KBM-7 (cell line): Measurements from ENCODE around the gene ZNF324.
"Not testable (repeated sequence)": the region's sequence is repeated elsewhere in the genome, so short reads cannot be mapped to it uniquely, and the experiment has no call there.

Experiments used
- DNase-seq: peaks from one replicate; pipeline ENCODE4 v3.0.0-alpha.2; 2015
- in situ Hi-C: fragments of 300-500 bp; cut with MboI; formaldehyde crosslinking; loops from 2 replicates; pipeline ENCODE4 v1.14.3; 2020; ENCODE audit warnings: low sequenced_read_pairs, low pct_unique_long_range_greater_than_20kb, mixed read lengths

The ZNF324 gene

DNA sequence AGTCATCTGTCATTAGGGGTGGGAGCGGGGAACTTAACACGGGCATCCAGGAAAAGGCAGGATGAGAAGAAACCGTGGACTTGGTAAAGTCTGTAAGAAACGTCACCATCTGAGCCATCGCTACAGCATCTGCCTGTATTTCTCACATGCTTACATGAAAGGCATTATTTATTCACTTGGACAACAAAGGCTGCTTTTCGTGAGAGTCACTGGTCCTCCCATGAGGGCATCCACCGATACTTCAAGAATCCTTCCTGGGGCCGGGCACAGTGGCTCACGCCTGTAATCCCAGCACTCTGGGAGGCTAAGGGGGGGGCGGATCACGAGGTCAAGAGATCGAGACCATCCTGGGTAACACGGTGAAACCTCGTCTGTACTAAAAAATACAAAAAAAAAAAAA is 25.4 kb downstream of the ZNF324 start:
- in situ Hi-C loops: no loop called here
- no peak for DNase-seq

- in situ Hi-C loops: no loop called here
- no peak for DNase-seq
Observed at GRCh38 chr19:58497634-58498170, 30.8 kb downstream of the ZNF324 start.

GRCh38 chr19:58498316-58499020 is 31.6 kb downstream of the ZNF324 start:
- no peak for DNase-seq
- in situ Hi-C loops: no loop called here

DNA sequence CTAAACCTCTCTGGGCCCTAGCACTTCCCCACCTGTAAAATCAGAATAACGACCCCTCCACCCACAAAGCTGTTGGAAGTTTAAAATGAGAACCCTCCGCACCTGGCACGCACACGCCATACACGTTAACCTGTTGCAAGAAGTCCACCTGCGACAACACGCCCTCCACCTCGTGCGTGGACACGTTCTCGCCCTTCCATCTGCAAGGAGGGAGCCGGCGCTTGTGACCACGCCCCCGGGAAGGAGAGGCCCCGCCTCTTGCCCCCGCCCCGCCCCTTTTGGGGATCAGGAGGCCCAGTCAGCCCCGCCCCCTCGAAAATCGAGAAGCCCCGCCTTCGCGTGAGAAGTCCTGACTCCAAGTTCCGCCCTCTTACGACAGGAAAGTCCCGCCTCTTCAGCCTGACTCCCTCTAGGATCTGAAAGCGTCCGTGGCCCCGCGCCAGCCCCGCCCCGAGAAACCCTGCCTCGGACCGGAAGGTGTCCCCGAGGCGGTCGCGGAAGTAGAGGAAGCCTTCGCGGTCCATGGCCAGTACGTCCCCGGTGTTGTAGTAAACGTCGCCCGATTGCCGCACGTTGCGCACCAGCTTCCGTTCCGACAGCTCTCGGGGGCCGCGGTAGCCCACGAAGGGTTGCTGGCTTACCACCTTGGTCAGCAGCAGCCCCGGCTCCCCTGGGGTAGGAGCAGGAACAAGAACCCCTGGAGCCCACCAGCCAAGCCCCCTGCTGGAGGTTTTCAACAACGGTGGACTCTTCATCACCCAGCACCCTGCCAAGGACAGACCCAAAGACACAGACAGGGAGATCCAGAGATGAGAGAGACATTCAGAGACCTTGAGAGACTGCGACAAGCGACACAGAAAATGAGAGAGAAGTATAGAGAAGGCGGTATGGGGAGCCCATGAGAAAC is 32.4 kb downstream of the ZNF324 start:
- in situ Hi-C loops: no loop called here
- peak; percentile 95 for DNase-seq

DNA sequence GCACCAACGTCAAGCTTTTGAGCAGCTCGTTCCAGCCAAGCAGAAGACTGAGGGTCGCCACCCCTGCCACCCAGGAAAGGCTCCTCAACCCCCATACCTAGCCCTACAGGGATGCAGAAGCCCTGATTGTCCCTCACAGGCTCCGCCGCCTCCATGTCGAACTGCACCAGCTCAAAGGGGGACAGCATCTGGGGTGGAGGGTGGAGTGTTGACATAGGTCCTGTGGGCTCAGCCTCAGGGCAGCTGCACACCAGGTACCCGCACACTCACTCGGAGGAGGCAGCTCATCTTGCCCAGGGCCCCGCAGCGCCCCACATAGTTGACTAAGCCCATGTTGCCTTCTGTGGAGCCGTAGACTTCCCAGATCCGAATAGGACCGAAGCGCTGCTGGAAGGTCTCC is 33.4 kb downstream of the ZNF324 start:
- in situ Hi-C loops: no loop called here
- no peak for DNase-seq

- DNase-seq, in situ Hi-C loops: not testable (repeated sequence)
Observed at GRCh38 chr19:58507602-58508223, 40.8 kb downstream of the ZNF324 start.

DNA sequence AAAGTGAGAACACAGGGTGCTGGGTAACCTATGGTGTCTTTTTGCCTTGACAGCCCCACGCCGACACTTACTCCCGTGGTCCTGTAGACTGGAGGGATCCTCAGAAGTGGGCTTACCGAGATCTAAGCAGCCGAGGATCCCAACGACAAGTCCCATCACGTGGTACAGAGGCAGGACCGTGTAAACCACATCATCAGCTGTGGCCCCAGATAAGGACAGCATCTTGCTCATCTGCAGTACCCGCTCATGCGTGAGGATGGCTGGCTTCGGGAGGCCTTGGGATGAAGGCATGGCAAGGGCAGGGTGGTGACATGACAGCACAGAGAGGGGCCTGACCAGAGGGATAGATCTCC is 42.8 kb downstream of the ZNF324 start:
- DNase-seq: no peak
- in situ Hi-C loops: no loop called here

DNA sequence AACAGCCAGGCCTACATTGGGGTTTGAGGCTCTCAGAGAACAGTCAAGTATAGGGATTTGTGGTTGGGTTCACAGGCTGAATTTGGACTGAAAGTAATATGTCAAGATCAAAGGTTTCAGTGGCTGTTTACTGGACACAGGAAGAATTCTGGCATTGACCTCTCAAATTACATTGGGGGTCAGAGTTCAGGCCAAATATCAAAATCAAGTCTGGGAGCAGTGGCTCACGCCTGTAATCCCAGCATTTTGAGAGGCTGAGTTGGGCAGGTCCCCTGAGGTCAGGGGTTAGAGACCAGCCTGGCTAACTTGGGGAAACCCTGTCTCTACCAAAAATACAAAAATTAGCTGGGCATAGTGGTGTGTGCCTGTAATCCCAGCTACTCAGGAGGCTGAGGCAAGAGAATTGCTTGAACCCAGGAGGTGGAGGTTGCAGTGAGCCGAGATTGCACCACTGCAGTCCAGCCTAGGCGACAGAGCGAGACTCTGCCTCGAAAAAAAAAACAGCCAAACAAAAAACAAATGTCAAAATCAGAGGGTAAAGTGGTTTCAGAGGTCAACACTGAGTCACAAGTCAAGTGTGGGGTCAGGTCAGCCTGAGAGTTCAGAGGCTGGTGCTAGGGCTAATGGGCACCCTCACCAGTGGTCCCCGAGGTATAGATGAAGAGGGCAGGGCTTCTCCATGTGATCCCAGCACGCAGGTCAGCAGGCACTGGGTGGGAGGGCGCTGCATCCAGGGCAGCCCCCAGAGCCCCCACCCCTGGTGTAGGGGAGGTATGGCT is 43.4 kb downstream of the ZNF324 start:
- DNase-seq: no peak
- in situ Hi-C loops: no loop called here

GRCh38 chr19:58511353-58512208 is 44.7 kb downstream of the ZNF324 start, which contains the start of gene SLC27A5:
Gene SLC27A5 (minus strand): TSS chr19:58511992. CDS start chr19:58511955, 37 bp downstream.
- no peak for DNase-seq
- in situ Hi-C loops: no loop called here

GRCh38 chr19:58513213-58513693 is 46.4 kb downstream of the ZNF324 start:
- in situ Hi-C loops: no loop called here
- no peak for DNase-seq

DNA sequence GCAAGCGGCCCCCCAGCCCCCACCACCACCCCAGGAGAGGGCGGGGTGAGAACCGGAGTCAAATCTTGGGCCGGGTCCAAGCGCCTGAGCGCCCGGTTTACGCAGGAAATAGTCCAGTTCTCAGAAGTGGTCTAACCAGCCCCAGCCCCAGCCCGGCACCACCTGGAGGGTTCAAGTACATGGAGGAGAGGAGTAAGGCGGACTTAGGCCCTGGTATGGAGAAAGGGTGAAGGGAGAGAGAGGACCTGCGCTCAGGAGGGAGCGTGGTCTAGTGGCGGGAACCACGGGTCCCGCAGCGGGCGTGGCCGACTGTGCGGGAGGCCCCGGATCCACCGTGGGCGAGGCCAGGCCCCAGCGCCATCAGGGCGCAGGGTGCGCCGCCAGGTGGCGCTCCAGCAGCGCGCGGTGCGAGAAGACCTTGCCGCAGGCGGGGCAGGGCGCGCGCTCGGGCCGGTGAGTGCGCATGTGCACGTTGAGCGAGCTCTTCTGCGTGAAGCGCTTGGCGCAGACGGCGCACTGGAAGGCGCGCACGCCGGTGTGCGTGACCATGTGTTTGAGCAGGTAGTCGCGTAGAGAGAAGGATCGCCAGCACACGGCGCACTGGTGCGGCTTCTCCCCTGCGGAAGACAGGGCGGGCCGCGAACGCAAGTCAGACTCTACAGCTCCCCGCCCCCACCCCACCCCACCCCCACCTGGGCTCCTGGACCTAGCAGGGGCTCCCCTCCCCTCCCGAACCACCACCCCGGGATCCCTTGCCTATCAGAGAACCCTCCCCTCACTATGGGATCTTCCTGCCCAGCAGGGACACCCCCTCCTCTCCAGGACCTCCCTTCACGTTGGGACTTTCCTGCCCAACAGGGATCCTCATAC is 47.0 kb downstream of the ZNF324 start:
- in situ Hi-C loops: no loop called here
- peak; percentile 85 for DNase-seq

GRCh38 chr19:58514564-58515022 is 47.7 kb downstream of the ZNF324 start:
- DNase-seq: no peak
- in situ Hi-C loops: no loop called here

- DNase-seq: no peak
- in situ Hi-C loops: no loop called here
Observed at GRCh38 chr19:58515259-58515658, 48.4 kb downstream of the ZNF324 start.

- in situ Hi-C loops: no loop called here
- no peak for DNase-seq
Observed at GRCh38 chr19:58516246-58516836, 49.5 kb downstream of the ZNF324 start.

DNA sequence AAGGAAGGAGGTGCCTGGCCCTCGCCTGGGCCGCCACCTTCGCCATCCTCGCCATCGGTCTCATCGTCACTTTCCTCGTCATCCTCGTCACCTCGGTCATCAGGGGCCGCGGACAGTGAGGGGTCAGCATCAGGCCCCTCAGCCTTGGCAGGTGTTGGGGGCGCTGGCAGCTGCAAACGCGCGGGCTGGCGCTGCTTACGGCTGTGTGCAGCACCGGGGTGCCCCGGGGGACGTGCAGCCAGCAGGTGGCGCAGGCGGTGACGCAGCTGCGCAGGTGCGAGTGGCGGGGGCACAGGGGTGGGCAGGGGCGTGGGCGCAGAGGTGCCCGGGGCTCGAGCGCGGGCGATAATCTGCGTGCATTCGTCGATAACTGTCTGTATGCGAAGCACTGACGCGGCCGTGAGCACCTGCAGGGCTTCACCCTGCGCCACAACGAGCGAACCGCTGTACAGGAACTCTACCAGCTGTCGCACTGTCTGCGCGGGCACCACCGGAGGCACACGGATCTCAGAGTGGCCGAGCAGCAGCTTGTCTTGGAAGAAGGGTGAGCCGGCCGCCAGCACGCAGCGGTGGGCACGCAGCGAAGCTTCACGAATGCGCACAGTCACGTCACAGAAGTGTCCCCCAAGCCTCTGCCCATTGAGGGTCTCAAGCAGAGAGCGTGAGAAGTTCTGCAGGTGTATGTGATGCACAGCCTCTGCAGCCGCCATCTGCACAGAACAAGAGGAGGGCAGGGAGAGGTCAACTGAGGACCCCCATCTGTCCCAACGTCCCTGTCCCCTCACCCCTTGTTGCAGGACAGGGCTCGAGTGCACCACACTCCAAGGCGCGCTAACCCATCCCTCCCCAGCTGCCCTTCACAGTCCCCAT is 50.3 kb downstream of the ZNF324 start:
- no peak for DNase-seq
- in situ Hi-C loops: no loop called here
